WTC11 (cell line): ENCODE results near the gene MRPS9. TPM values are rescaled to one million over a fixed set of nuclear protein-coding genes. Genes with fewer than 3 reads are reported as not detected.

Source experiments
- ATAC-seq: fragments of 200-7000 bp; cut with Tn5 transposase; 2 replicates; pipeline ENCODE4 v1.10.0; 2021; ENCODE audit warnings: mild to moderate bottlenecking, moderate library complexity
- CTCF ChIA-PET: fragments of 300-600 bp; sonication (Branson Sonifier 250); formaldehyde crosslinking; loops from one replicate; lab custom pipeline; 2021; ENCODE audit warnings: antibody characterized with exemption; lab: Charles Lee
- POLR2A ChIA-PET: fragments of 350-600 bp; sonication (Branson Sonifier 250); formaldehyde crosslinking; loops from one replicate; lab custom pipeline; 2021; ENCODE audit warnings: antibody characterized with exemption; lab: Charles Lee
- DNase-seq: peaks from one replicate; pipeline ENCODE4 v3.0.0; 2021; ENCODE audit warnings: low spot score
- H3K27ac Mint-ChIP-seq: 2 replicates; pipeline ENCODE4 v1.8.0; 2021; ENCODE audit warnings: mixed read lengths
- H3K27me3 Mint-ChIP-seq: 2 replicates; pipeline ENCODE4 v1.8.0; 2021; ENCODE audit warnings: low read depth, mild to moderate bottlenecking, moderate library complexity, mixed read lengths
- H3K36me3 Mint-ChIP-seq: 2 replicates; pipeline ENCODE4 v1.8.0; 2021; ENCODE audit warnings: mixed read lengths
- H3K4me1 Mint-ChIP-seq: 2 replicates; pipeline ENCODE4 v1.8.0; 2022; ENCODE audit warnings: mixed read lengths
- H3K4me3 Mint-ChIP-seq: 2 replicates; pipeline ENCODE4 v1.8.0; 2021; ENCODE audit warnings: mild to moderate bottlenecking, moderate library complexity, mixed read lengths
- H3K9me3 Mint-ChIP-seq: 2 replicates; pipeline ENCODE4 v1.8.0; 2021; ENCODE audit warnings: mixed read lengths
- AFF4 ChIP-seq: sonication (generic); formaldehyde crosslinking; IDR thresholded peaks from 2 replicates; pipeline ENCODE4 v1.8.1; 2023; ENCODE audit warnings: mild to moderate bottlenecking, missing genetic modification reagents, borderline replicate concordance
- AR ChIP-seq: fragments of 250-450 bp; sonication (Bioruptor Pico); IDR thresholded peaks from 2 replicates; pipeline ENCODE4 v1.9.0; 2021; ENCODE audit warnings: mild to moderate bottlenecking
- IRF1 ChIP-seq: sonication (generic); formaldehyde crosslinking; IDR thresholded peaks from 2 replicates; pipeline ENCODE4 v1.8.0; 2023; ENCODE audit warnings: missing genetic modification reagents
- TCF7 ChIP-seq: sonication (generic); formaldehyde crosslinking; IDR thresholded peaks from 2 replicates; pipeline ENCODE4 v1.8.0; 2022; ENCODE audit warnings: mild to moderate bottlenecking, low read depth, missing genetic modification reagents, moderate library complexity
- USF2 ChIP-seq: sonication (generic); formaldehyde crosslinking; IDR thresholded peaks from 2 replicates; pipeline ENCODE4 v1.8.1; 2023; ENCODE audit warnings: mild to moderate bottlenecking, missing genetic modification reagents, moderate library complexity
- ZMAT4 ChIP-seq: fragments of 250-450 bp; sonication (Bioruptor Pico); IDR thresholded peaks from 2 replicates; pipeline ENCODE4 v1.9.0; 2021; ENCODE audit warnings: mild to moderate bottlenecking
- ZNF219 ChIP-seq: sonication (generic); formaldehyde crosslinking; IDR thresholded peaks from 2 replicates; pipeline ENCODE4 v1.8.0; 2023; ENCODE audit warnings: missing genetic modification reagents, mild to moderate bottlenecking, borderline replicate concordance
- ZNF232 ChIP-seq: sonication (generic); formaldehyde crosslinking; IDR thresholded peaks from 2 replicates; pipeline ENCODE4 v1.8.0; 2022; ENCODE audit warnings: mild to moderate bottlenecking, missing genetic modification reagents
- ZNF281 ChIP-seq: sonication (generic); formaldehyde crosslinking; IDR thresholded peaks from 2 replicates; pipeline ENCODE4 v1.8.0; 2023; ENCODE audit warnings: mild to moderate bottlenecking, missing genetic modification reagents
- ZNF532 ChIP-seq: fragments of 250-450 bp; sonication (Bioruptor Pico); IDR thresholded peaks from 2 replicates; pipeline ENCODE4 v1.9.0; 2021; ENCODE audit warnings: mild to moderate bottlenecking, borderline replicate concordance
- ZSCAN18 ChIP-seq: fragments of 250-450 bp; sonication (Bioruptor Pico); IDR thresholded peaks from 2 replicates; pipeline ENCODE4 v2.1.2; 2022; ENCODE audit warnings: mild to moderate bottlenecking, moderate library complexity
- total RNA-seq: library from RNA; stranded (reverse); gene quantifications from 3 replicates; pipeline ENCODE4 v1.2.3, GENCODE V29; 2021

MRPS9 gene
- total RNA-seq, 1 experiment from 2014 or later, result 75.3 TPM

GRCh38 chr2:105121434-105121833, 83.6 kb downstream of the MRPS9 start (continued):
- TF ChIP-seq ZNF281 (CRISPR knock-in tag) (no peak), ZNF232 (CRISPR knock-in tag) (no peak)

- peak; percentile 56 for TF ChIP-seq USF2
- no peak for TF ChIP-seq ZSCAN18
- Mint-ChIP-seq H3K9me3 (peaks cover 15% of the 10 kb centered on the region), H3K27me3 (no peaks in the 10 kb centered on the region; the same call in none of the 2 replicates), H3K27ac (no peak overlapping the region), H3K36me3 (peaks cover 6% of the 10 kb centered on the region; the same call in 1 of the 2 replicates), H3K4me1 (peaks cover 14% of the 10 kb centered on the region), H3K4me3 (peak overlapping the region; percentile 52)
- peak; percentile 34 for DNase-seq
- ChIA-PET POLR2A (no interaction called here), CTCF (interaction anchor here (0.6 to 3.3 kb wide), 10 partner anchors 9 to 1132 kb away, joined by 3 to 12 read pairs (median 4); no protein-coding TSS in a partner anchor)
- peak; percentile 97 for ATAC-seq
Observed at GRCh38 chr2:105125428-105125827, 87.6 kb downstream of the MRPS9 start.

- ChIA-PET POLR2A (no interaction called here), CTCF (interaction anchor here (0.8 to 3.3 kb wide), 9 partner anchors 9 to 118 kb away, joined by 3 to 12 read pairs (median 5); no protein-coding TSS in a partner anchor)
- Mint-ChIP-seq H3K9me3 (peaks cover 15% of the 10 kb centered on the region), H3K27ac (no peak overlapping the region), H3K27me3 (no peaks in the 10 kb centered on the region; the same call in none of the 2 replicates), H3K4me3 (no peak overlapping the region), H3K36me3 (peaks cover 6% of the 10 kb centered on the region; the same call in 1 of the 2 replicates), H3K4me1 (peaks cover 14% of the 10 kb centered on the region)
- DNase-seq (peak; percentile 24), ATAC-seq (peak; percentile 88)
- no peak for TF ChIP-seq AR
- no peak for TF ChIP-seq ZNF219 (CRISPR knock-in tag)
- TF ChIP-seq USF2, result no peak; the same call in 1 of the 2 replicates
- TF ChIP-seq IRF1, result no peak
- TF ChIP-seq ZMAT4, result no peak
- no peak for TF ChIP-seq ZNF532 (CRISPR knock-in tag)
- TF ChIP-seq TCF7 (CRISPR knock-in tag), result no peak
- TF ChIP-seq AFF4, result no peak
Observed at GRCh38 chr2:105125920-105126319, 88.1 kb downstream of the MRPS9 start.
